Brain microvascular endothelial cell (primary cell): ENCODE measurements around the gene NECAB2.

Experiments
- DNase-seq: peaks from one replicate; pipeline ENCODE4 v3.0.0-alpha.2; 2020
- H3K27ac ChIP-seq: fragments of 250-450 bp; sonication (Bioruptor Pico); 2 replicates; pipeline ENCODE4 v1.5.1; 2020; ENCODE audit warnings: mild to moderate bottlenecking, moderate library complexity
- H3K27me3 ChIP-seq: fragments of 250-450 bp; sonication (Bioruptor Pico); replicated peaks from 2 replicates; pipeline ENCODE4 v1.5.1; 2020; ENCODE audit warnings: mild to moderate bottlenecking
- H3K36me3 ChIP-seq: fragments of 250-450 bp; sonication (Bioruptor Pico); replicated peaks from 2 replicates; pipeline ENCODE4 v1.5.1; 2020; ENCODE audit warnings: mild to moderate bottlenecking
- H3K4me3 ChIP-seq: 2 replicates; pipeline ENCODE4 v1.5.1; 2011; ENCODE audit warnings: low read depth, mild to moderate bottlenecking, control low read depth, low read length, moderate library complexity
- in situ Hi-C: cut with HindIII; loops from 2 replicates; pipeline ENCODE4 v1.10.0; 2017; ENCODE audit warnings: low sequenced_read_pairs, low pct_ligation_motif_present
- TF ChIP-seq, protein P1 (sequence below): IDR thresholded peaks from 2 replicates; pipeline ENCODE4 v1.5.1; 2011; ENCODE audit warnings: low read depth, mild to moderate bottlenecking, moderate library complexity, low read length, control low read depth, inconsistent platforms; ENCODE audit errors: missing control alignments

Gene NECAB2

DNA sequence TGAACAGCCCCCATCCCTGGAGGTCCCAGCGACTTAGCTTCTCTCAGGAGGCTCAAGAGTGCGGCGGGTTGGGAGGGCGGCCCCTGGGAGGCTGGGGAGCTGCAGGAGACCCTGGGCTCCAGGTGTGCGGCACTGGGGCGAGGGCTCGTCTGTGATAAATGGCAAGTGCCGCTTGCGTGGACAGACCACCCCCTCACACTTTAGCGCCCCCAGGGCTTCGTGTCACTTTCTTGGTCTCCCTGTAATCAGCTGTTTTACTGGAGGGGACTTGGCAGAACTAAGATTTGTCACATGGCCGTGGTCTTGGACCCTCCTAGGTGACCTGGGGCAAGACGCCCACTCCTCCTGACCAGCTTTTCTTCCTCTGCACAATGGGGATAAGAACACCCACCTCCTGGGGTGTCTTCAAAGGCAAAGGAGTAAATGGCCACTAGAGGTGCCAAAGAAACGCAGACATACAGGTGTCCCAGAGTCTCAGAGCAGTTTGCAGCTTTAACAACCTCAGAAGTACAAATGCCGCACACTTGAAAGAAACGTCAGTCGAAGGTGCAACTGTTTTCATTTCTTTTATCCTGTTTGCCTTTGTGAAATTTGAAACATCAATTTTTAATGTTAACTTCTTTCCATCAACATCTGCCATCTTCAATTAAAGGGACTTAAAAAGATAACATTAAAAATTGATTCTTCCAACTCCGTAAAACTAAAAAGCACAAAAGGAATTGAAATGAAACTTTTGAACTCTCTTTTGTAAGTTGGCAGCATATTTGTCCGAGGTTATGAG is 14.1 kb upstream of the NECAB2 start:
- Histone ChIP-seq H3K27me3 (no peaks in the 10 kb centered on the region), H3K4me3 (peak overlapping the region; percentile 66), H3K27ac (peak overlapping the region; percentile 69), H3K36me3 (no peaks in the 10 kb centered on the region)
- in situ Hi-C loops = no loop called here
- TF ChIP-seq, protein P1, sequence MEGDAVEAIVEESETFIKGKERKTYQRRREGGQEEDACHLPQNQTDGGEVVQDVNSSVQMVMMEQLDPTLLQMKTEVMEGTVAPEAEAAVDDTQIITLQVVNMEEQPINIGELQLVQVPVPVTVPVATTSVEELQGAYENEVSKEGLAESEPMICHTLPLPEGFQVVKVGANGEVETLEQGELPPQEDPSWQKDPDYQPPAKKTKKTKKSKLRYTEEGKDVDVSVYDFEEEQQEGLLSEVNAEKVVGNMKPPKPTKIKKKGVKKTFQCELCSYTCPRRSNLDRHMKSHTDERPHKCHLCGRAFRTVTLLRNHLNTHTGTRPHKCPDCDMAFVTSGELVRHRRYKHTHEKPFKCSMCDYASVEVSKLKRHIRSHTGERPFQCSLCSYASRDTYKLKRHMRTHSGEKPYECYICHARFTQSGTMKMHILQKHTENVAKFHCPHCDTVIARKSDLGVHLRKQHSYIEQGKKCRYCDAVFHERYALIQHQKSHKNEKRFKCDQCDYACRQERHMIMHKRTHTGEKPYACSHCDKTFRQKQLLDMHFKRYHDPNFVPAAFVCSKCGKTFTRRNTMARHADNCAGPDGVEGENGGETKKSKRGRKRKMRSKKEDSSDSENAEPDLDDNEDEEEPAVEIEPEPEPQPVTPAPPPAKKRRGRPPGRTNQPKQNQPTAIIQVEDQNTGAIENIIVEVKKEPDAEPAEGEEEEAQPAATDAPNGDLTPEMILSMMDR = peak; percentile 80
- peak; percentile 20 for DNase-seq

GRCh38 chr16:83954577-83955016 is 13.4 kb upstream of the NECAB2 start:
- H3K27ac ChIP-seq = no peak overlapping the region
- no peaks in the 10 kb centered on the region for H3K27me3 ChIP-seq
- in situ Hi-C loops = no loop called here
- H3K36me3 ChIP-seq = peaks cover 3% of the 10 kb centered on the region
- H3K4me3 ChIP-seq = no peak overlapping the region
- peak; percentile 64 for DNase-seq
- TF ChIP-seq, protein P1 = peak; percentile 22

GRCh38 chr16:83955218-83956130 is 12.6 kb upstream of the NECAB2 start:
- in situ Hi-C loops = no loop called here
- no peak overlapping the region for H3K4me3 ChIP-seq
- no peak overlapping the region for H3K27ac ChIP-seq
- TF ChIP-seq, protein P1 = no peak
- peaks cover 8% of the 10 kb centered on the region for H3K36me3 ChIP-seq
- no peaks in the 10 kb centered on the region for H3K27me3 ChIP-seq
- peak; percentile 55 for DNase-seq

GRCh38 chr16:83956336-83957289 is 11.4 kb upstream of the NECAB2 start:
- Histone ChIP-seq H3K36me3 (peaks cover 15% of the 10 kb centered on the region), H3K27me3 (no peaks in the 10 kb centered on the region), H3K27ac (no peak overlapping the region), H3K4me3 (no peak overlapping the region)
- in situ Hi-C loops = no loop called here
- TF ChIP-seq, protein P1 = peak; percentile 93
- peak; percentile 62 for DNase-seq

DNA sequence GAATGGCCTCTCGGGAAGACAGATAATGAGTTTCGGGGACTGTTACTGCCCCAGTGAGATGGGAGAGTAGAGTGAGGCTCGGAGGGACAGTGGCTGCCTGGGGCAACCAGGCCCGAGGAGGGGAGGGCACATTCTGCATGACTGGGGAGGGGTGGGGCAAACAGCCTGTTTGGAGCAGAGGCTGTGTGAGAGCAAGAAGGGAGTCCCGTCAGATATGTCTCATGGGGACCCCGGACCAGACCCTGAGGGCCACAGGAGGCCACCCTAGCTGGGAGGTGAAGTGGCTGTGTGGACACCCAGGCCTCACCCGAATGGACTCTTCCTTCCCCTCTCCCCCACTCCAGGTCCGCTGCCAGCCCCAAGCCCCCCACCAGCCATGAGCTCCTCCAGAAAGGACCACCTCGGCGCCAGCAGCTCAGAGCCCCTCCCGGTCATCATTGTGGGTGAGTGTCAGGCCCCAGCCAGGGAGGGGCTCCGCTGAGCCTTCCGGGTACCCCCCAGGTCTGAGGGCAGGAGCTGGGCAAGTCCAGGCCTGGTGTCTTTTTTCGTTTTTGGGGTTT is 10.7 kb upstream of the NECAB2 start:
- TF ChIP-seq, protein P1 = no peak
- no peak overlapping the region for H3K27ac ChIP-seq
- DNase-seq = no peak
- peaks cover 15% of the 10 kb centered on the region for H3K36me3 ChIP-seq
- no peaks in the 10 kb centered on the region for H3K27me3 ChIP-seq
- in situ Hi-C loops = no loop called here
- H3K4me3 ChIP-seq = no peak overlapping the region
